NB4 (cell line): ENCODE data around the gene ADORA2A.

Experiments used
- POLR2A ChIP-seq: IDR thresholded peaks from 2 replicates; pipeline ENCODE4 v1.6.1; 2011; ENCODE audit warnings: mild to moderate bottlenecking; ENCODE audit not compliant: insufficient read length; ENCODE audit errors: extremely low read depth
- TF ChIP-seq, protein P1 (sequence below): IDR thresholded peaks from one replicate; pipeline ENCODE4 v1.5.1; 2012; ENCODE audit warnings: low read depth, low read length

GRCh38 chr22:24409707-24410106, 17.7 kb upstream of the ADORA2A start:
- TF ChIP-seq, protein P1, sequence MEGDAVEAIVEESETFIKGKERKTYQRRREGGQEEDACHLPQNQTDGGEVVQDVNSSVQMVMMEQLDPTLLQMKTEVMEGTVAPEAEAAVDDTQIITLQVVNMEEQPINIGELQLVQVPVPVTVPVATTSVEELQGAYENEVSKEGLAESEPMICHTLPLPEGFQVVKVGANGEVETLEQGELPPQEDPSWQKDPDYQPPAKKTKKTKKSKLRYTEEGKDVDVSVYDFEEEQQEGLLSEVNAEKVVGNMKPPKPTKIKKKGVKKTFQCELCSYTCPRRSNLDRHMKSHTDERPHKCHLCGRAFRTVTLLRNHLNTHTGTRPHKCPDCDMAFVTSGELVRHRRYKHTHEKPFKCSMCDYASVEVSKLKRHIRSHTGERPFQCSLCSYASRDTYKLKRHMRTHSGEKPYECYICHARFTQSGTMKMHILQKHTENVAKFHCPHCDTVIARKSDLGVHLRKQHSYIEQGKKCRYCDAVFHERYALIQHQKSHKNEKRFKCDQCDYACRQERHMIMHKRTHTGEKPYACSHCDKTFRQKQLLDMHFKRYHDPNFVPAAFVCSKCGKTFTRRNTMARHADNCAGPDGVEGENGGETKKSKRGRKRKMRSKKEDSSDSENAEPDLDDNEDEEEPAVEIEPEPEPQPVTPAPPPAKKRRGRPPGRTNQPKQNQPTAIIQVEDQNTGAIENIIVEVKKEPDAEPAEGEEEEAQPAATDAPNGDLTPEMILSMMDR: no peak
- TF ChIP-seq POLR2A: no peak
